HepG2 (cell line): ENCODE results near the gene ADSL. TPM values are rescaled to one million over a fixed set of nuclear protein-coding genes. Genes with fewer than 3 reads are reported as not detected.

ENCODE experiments used
- ATRX ChIP-seq: sonication (generic); formaldehyde crosslinking; IDR thresholded peaks from 2 replicates; pipeline ENCODE4 v1.4.0; 2020; ENCODE audit warnings: missing genetic modification reagents, borderline replicate concordance
- CHCHD3 ChIP-seq: sonication (generic); formaldehyde crosslinking; IDR thresholded peaks from 2 replicates; pipeline ENCODE4 v1.8.0; 2022; ENCODE audit warnings: mild to moderate bottlenecking, missing genetic modification reagents, moderate library complexity
- KDM2A ChIP-seq: sonication (generic); formaldehyde crosslinking; IDR thresholded peaks from 2 replicates; pipeline ENCODE4 v1.4.0; 2020; ENCODE audit warnings: low read depth, missing genetic modification reagents, borderline replicate concordance
- KLF9 ChIP-seq: IDR thresholded peaks from 2 replicates; pipeline ENCODE4 v1.6.1; 2016; ENCODE audit warnings: low read depth
- NFAT5 ChIP-seq: sonication (generic); formaldehyde crosslinking; IDR thresholded peaks from 2 replicates; pipeline ENCODE4 v1.4.0; 2020; ENCODE audit warnings: missing genetic modification reagents
- SIX4 ChIP-seq: sonication (generic); formaldehyde crosslinking; IDR thresholded peaks from 2 replicates; pipeline ENCODE4 v1.4.0; 2020; ENCODE audit warnings: missing genetic modification reagents
- YEATS4 ChIP-seq: sonication (generic); formaldehyde crosslinking; IDR thresholded peaks from 2 replicates; pipeline ENCODE4 v1.4.0; 2020; ENCODE audit warnings: missing genetic modification reagents, borderline replicate concordance
- ZBTB33 ChIP-seq: sonication (generic); formaldehyde crosslinking; IDR thresholded peaks from 2 replicates; pipeline ENCODE4 v1.4.0; 2020; ENCODE audit warnings: missing genetic modification reagents
- ZNF224 ChIP-seq: sonication (generic); formaldehyde crosslinking; IDR thresholded peaks from 2 replicates; pipeline ENCODE4 v1.5.0; 2020; ENCODE audit warnings: mild to moderate bottlenecking, missing genetic modification reagents
- ZNF496 ChIP-seq: sonication (generic); formaldehyde crosslinking; IDR thresholded peaks from 2 replicates; pipeline ENCODE4 v1.8.1; 2023; ENCODE audit warnings: mild to moderate bottlenecking, moderate library complexity, missing genetic modification reagents; ENCODE audit not compliant: insufficient replicate concordance
- ZNF776 ChIP-seq: sonication (generic); formaldehyde crosslinking; IDR thresholded peaks from 2 replicates; pipeline ENCODE4 v1.4.0; 2020; ENCODE audit warnings: mild to moderate bottlenecking, missing genetic modification reagents
- ZSCAN22 ChIP-seq: sonication (generic); formaldehyde crosslinking; IDR thresholded peaks from 2 replicates; pipeline ENCODE4 v1.4.0; 2020; ENCODE audit warnings: mild to moderate bottlenecking, missing genetic modification reagents
- polyA plus RNA-seq, 8 experiments: library from polyadenylated mRNA; depleted of rRNA in 3 of 8; stranded (reverse) in 7 of 8; unstranded in 1 of 8; fragments of >200 nt; fragmentation: Illumina TruSeq in 4 of 8; extraction: Trizol in 4 of 8; gene quantifications; 2 replicates each; pipeline versions ENCODE4 v1.2.1 to v1.2.3, GENCODE V29; 2011 to 2016; ENCODE audit warnings: low read depth in 4 of 8, missing spikeins in 1 of 8, mixed read lengths in 1 of 8; ENCODE audit not compliant: insufficient read depth in 1 of 8
- total RNA-seq, 5 experiments: library from RNA; depleted of rRNA; stranded (reverse); fragments of >200 nt; fragmentation: Illumina TruSeq; extraction: Trizol; gene quantifications; 2 replicates each; pipeline ENCODE4 v1.2.3, GENCODE V29; 2016; ENCODE audit warnings: low read depth in 1 of 5
- TF ChIP-seq, protein P1 (sequence below): sonication (generic); formaldehyde crosslinking; IDR thresholded peaks from 2 replicates; pipeline ENCODE4 v1.4.0; 2020; ENCODE audit warnings: mild to moderate bottlenecking, missing genetic modification reagents
- TF ChIP-seq, protein P2 (sequence below): IDR thresholded peaks from 2 replicates; pipeline ENCODE4 v1.4.0; 2020; ENCODE audit warnings: mild to moderate bottlenecking, missing genetic modification reagents

The ADSL gene
- total and polyA plus RNA-seq, 2 of the 13 experiments (the other 11 are each of a cell fraction or from before 2014, with no cell fraction given), result 123 to 174 TPM

- TF ChIP-seq, protein P1, sequence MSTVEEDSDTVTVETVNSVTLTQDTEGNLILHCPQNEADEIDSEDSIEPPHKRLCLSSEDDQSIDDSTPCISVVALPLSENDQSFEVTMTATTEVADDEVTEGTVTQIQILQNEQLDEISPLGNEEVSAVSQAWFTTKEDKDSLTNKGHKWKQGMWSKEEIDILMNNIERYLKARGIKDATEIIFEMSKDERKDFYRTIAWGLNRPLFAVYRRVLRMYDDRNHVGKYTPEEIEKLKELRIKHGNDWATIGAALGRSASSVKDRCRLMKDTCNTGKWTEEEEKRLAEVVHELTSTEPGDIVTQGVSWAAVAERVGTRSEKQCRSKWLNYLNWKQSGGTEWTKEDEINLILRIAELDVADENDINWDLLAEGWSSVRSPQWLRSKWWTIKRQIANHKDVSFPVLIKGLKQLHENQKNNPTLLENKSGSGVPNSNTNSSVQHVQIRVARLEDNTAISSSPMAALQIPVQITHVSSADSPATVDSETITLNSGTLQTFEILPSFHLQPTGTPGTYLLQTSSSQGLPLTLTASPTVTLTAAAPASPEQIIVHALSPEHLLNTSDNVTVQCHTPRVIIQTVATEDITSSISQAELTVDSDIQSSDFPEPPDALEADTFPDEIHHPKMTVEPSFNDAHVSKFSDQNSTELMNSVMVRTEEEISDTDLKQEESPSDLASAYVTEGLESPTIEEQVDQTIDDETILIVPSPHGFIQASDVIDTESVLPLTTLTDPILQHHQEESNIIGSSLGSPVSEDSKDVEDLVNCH (CRISPR knock-in tag), result 0 out of 2 replicates have a peak, but pooled peaks have one; percentile 62
- TF ChIP-seq KLF9 (CRISPR knock-in tag) (peak; percentile 63; the same call in 1 of the 2 replicates), NFAT5 (peak; percentile 40; the same call in 1 of the 2 replicates), SIX4 (CRISPR knock-in tag) (peak; percentile 50; the same call in 1 of the 2 replicates), ZBTB33 (peak; percentile 51), ATRX (CRISPR knock-in tag) (no peak), YEATS4 (CRISPR knock-in tag) (peak; percentile 94), ZSCAN22 (CRISPR knock-in tag) (peak; percentile 39; the same call in 1 of the 2 replicates), ZNF496 (CRISPR knock-in tag) (no peak), ZNF776 (peak; percentile 55; the same call in 1 of the 2 replicates), CHCHD3 (CRISPR knock-in tag) (peak; percentile 55; the same call in 1 of the 2 replicates), KDM2A (peak; percentile 97), ZNF224 (CRISPR knock-in tag) (peak; percentile 21; the same call in 1 of the 2 replicates)
- TF ChIP-seq, protein P2, sequence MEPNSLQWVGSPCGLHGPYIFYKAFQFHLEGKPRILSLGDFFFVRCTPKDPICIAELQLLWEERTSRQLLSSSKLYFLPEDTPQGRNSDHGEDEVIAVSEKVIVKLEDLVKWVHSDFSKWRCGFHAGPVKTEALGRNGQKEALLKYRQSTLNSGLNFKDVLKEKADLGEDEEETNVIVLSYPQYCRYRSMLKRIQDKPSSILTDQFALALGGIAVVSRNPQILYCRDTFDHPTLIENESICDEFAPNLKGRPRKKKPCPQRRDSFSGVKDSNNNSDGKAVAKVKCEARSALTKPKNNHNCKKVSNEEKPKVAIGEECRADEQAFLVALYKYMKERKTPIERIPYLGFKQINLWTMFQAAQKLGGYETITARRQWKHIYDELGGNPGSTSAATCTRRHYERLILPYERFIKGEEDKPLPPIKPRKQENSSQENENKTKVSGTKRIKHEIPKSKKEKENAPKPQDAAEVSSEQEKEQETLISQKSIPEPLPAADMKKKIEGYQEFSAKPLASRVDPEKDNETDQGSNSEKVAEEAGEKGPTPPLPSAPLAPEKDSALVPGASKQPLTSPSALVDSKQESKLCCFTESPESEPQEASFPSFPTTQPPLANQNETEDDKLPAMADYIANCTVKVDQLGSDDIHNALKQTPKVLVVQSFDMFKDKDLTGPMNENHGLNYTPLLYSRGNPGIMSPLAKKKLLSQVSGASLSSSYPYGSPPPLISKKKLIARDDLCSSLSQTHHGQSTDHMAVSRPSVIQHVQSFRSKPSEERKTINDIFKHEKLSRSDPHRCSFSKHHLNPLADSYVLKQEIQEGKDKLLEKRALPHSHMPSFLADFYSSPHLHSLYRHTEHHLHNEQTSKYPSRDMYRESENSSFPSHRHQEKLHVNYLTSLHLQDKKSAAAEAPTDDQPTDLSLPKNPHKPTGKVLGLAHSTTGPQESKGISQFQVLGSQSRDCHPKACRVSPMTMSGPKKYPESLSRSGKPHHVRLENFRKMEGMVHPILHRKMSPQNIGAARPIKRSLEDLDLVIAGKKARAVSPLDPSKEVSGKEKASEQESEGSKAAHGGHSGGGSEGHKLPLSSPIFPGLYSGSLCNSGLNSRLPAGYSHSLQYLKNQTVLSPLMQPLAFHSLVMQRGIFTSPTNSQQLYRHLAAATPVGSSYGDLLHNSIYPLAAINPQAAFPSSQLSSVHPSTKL (CRISPR knock-in tag), result peak; percentile 67; the same call in 1 of the 2 replicates
These were observed at the start of gene ADSL (continued) for GRCh38 chr22:40346185-40347118.
